SK-N-SH (cell line): ENCODE results near the gene C19orf73. TPM values are rescaled to one million over a fixed set of nuclear protein-coding genes. Genes with fewer than 3 reads are reported as not detected.

Source experiments
- CTCF ChIA-PET: fragments of 300-600, 350-600 bp; formaldehyde crosslinking; extraction: SDS; loops from one replicate; lab custom pipeline; 2021; lab: Yijun Ruan, JAX
- POLR2A ChIA-PET: fragments of 350-600 bp; sonication (Branson Sonifier 250); formaldehyde crosslinking; extraction: SDS; loops from one replicate; lab custom pipeline; 2020; ENCODE audit warnings: antibody characterized with exemption, inconsistent platforms; lab: Yijun Ruan, JAX
- DNase-seq: peaks from one replicate; pipeline ENCODE4 v3.0.0; 2012
- H2AFZ ChIP-seq: fragments of 200-600 bp; sonication (generic); 2 replicates; pipeline ENCODE4 v1.8.1; 2016; ENCODE audit warnings: antibody characterized with exemption, mild to moderate bottlenecking, low read depth
- H3F3A ChIP-seq: fragments of 200-600 bp; sonication (generic); replicated peaks from 2 replicates; pipeline ENCODE3; 2016; ENCODE audit warnings: antibody characterized with exemption, mild to moderate bottlenecking; ENCODE audit not compliant: insufficient read depth
- H3K27ac ChIP-seq, 2 experiments: fragments of 200-500 bp in 1 of 2; fragments of 200-600 bp in 1 of 2; sonication (Bioruptor generic) in 1 of 2; sonication (generic), shearing (Covaris generic) in 1 of 2; 2 replicates each; pipeline versions ENCODE4 v1.5.1 to v1.6.1; 2014 to 2016; ENCODE audit warnings: low read depth in 2 of 2, inconsistent platforms in 1 of 2, low read length in 1 of 2, mild to moderate bottlenecking in 1 of 2, mixed read lengths in 1 of 2
- H3K27me3 ChIP-seq: fragments of 200-600 bp; sonication (generic), shearing (Covaris generic); 2 replicates; pipeline ENCODE4 v1.6.1; 2016; ENCODE audit warnings: mixed run types; ENCODE audit not compliant: insufficient read depth
- H3K36me3 ChIP-seq, 2 experiments: fragments of 200-500 bp in 1 of 2; fragments of 200-600 bp in 1 of 2; sonication (Bioruptor generic) in 1 of 2; sonication (generic) in 1 of 2; replicated peaks in 1 of 2; 2 replicates each; pipeline versions ENCODE3 to v1.5.1; 2014 to 2016; ENCODE audit warnings: low read length in 1 of 2, mild to moderate bottlenecking in 1 of 2; ENCODE audit not compliant: insufficient read depth in 2 of 2, control insufficient read depth in 1 of 2
- H3K4me1 ChIP-seq, 2 experiments: fragments of 200-500 bp in 1 of 2; fragments of 200-600 bp in 1 of 2; sonication (Bioruptor generic) in 1 of 2; sonication (generic), shearing (Covaris generic) in 1 of 2; 2 replicates each; pipeline versions ENCODE4 v1.5.1 to v1.6.1; 2014 to 2016; ENCODE audit warnings: low read depth in 1 of 2, low read length in 1 of 2, mixed run types in 1 of 2; ENCODE audit not compliant: insufficient read depth in 2 of 2, control insufficient read depth in 1 of 2
- H3K4me2 ChIP-seq: fragments of 200-600 bp; sonication (generic), shearing (Covaris generic); 2 replicates; pipeline ENCODE4 v1.6.1; 2017; ENCODE audit warnings: mixed run types
- H3K4me3 ChIP-seq, 2 experiments: fragments of 200-500 bp in 1 of 2; fragments of 200-600 bp in 1 of 2; sonication (Bioruptor generic) in 1 of 2; sonication (generic), shearing (Covaris generic) in 1 of 2; 2 replicates each; pipeline versions ENCODE4 v1.5.1 to v1.8.1; 2014 to 2016; ENCODE audit warnings: low read depth in 2 of 2, inconsistent platforms in 1 of 2, low read length in 1 of 2, mild to moderate bottlenecking in 1 of 2, mixed read lengths in 1 of 2, moderate library complexity in 1 of 2
- H3K79me2 ChIP-seq: fragments of 200-600 bp; sonication (generic); 2 replicates; pipeline ENCODE4 v1.8.1; 2017; ENCODE audit warnings: mild to moderate bottlenecking; ENCODE audit not compliant: insufficient read depth
- H3K9ac ChIP-seq: fragments of 200-600 bp; sonication (generic); 2 replicates; pipeline ENCODE4 v1.6.1; 2017; ENCODE audit warnings: mixed run types
- H3K9me2 ChIP-seq: fragments of 200-600 bp; sonication (generic); 2 replicates; pipeline ENCODE4 v1.6.1; 2017; ENCODE audit warnings: mixed run types
- H3K9me3 ChIP-seq: fragments of 200-600 bp; sonication (generic); 2 replicates; pipeline ENCODE4 v1.6.1; 2017; ENCODE audit warnings: mixed run types, mild to moderate bottlenecking, moderate library complexity
- H4K20me1 ChIP-seq: fragments of 200-600 bp; sonication (generic); 2 replicates; pipeline ENCODE4 v1.6.1; 2017; ENCODE audit warnings: mild to moderate bottlenecking, mixed run types; ENCODE audit not compliant: insufficient read depth
- ELF1 ChIP-seq: IDR thresholded peaks from 2 replicates; pipeline ENCODE4 v1.4.0; 2012
- EP300 ChIP-seq, 2 experiments: IDR thresholded peaks; 2 replicates each; pipeline versions ENCODE4 v1.4.0 to v1.6.1; 2012; ENCODE audit warnings: borderline replicate concordance in 1 of 2, low read depth in 1 of 2, low read length in 1 of 2
- FOSL2 ChIP-seq: IDR thresholded peaks from 2 replicates; pipeline ENCODE4 v1.4.0; 2012; ENCODE audit warnings: low read depth, mild to moderate bottlenecking, moderate library complexity, borderline replicate concordance
- GABPA ChIP-seq: IDR thresholded peaks from 2 replicates; pipeline ENCODE4 v1.4.0; 2012; ENCODE audit warnings: low read depth, mild to moderate bottlenecking
- MXI1 ChIP-seq: IDR thresholded peaks from 2 replicates; pipeline ENCODE4 v1.6.1; 2012; ENCODE audit warnings: mild to moderate bottlenecking, low read depth, low read length, improper control_type of control experiment
- NRF1 ChIP-seq: IDR thresholded peaks from 2 replicates; pipeline ENCODE4 v1.6.1; 2012; ENCODE audit warnings: low read depth, mild to moderate bottlenecking, low read length
- POLR2AphosphoS5 ChIP-seq: IDR thresholded peaks from 2 replicates; pipeline ENCODE4 v1.6.1; 2012; ENCODE audit warnings: low read depth, low read length
- RAD21 ChIP-seq: IDR thresholded peaks from 2 replicates; pipeline ENCODE4 v1.6.1; 2012; ENCODE audit warnings: mild to moderate bottlenecking, low read length
- WGBS: methylation state at CpG from one replicate; pipeline ENCODE4 v1.1.6; 2017; ENCODE audit warnings: low lambda C conversion rate; 5-methylcytosine and 5-hydroxymethylcytosine counted together
- polyA plus RNA-seq, 3 experiments: library from polyadenylated mRNA; depleted of rRNA; stranded (reverse); fragments of >200 nt; gene quantifications; 2 replicates each; pipeline ENCODE4 v1.2.3, GENCODE V29; 2012
- TF ChIP-seq, protein P1 (sequence below): fragments of 200-600 bp; sonication (generic); IDR thresholded peaks from 2 replicates; pipeline ENCODE4 v1.6.1; 2017; ENCODE audit warnings: antibody characterized with exemption, mild to moderate bottlenecking, moderate library complexity
- TF ChIP-seq, protein P2 (sequence below): IDR thresholded peaks from 2 replicates; pipeline ENCODE4 v1.4.0; 2012; ENCODE audit warnings: low read depth
- TF ChIP-seq, protein P3 (sequence below): IDR thresholded peaks from 2 replicates; pipeline ENCODE4 v1.6.1; 2012; ENCODE audit warnings: mild to moderate bottlenecking, low read depth, low read length, moderate library complexity
- TF ChIP-seq, protein P4 (sequence below): IDR thresholded peaks from 2 replicates; pipeline ENCODE4; 2012

The C19orf73 gene, protein sequence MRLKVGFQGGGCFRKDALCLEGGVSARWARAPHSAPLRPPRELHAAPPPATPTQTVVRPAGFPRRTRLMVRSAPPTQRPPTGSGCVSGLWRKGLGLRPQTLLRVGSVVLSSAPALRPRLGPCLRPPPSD
- polyA plus RNA-seq (2012; rRNA removed): 2.6 and 3.0 TPM in 2 replicates
- 1.6 and 2.8 TPM in 2 replicates for polyA plus RNA-seq (2012; cell fraction: cytosol; rRNA removed)
- polyA plus RNA-seq (2012; cell fraction: nucleus; rRNA removed): 3.0 and 4.8 TPM in 2 replicates

DNA sequence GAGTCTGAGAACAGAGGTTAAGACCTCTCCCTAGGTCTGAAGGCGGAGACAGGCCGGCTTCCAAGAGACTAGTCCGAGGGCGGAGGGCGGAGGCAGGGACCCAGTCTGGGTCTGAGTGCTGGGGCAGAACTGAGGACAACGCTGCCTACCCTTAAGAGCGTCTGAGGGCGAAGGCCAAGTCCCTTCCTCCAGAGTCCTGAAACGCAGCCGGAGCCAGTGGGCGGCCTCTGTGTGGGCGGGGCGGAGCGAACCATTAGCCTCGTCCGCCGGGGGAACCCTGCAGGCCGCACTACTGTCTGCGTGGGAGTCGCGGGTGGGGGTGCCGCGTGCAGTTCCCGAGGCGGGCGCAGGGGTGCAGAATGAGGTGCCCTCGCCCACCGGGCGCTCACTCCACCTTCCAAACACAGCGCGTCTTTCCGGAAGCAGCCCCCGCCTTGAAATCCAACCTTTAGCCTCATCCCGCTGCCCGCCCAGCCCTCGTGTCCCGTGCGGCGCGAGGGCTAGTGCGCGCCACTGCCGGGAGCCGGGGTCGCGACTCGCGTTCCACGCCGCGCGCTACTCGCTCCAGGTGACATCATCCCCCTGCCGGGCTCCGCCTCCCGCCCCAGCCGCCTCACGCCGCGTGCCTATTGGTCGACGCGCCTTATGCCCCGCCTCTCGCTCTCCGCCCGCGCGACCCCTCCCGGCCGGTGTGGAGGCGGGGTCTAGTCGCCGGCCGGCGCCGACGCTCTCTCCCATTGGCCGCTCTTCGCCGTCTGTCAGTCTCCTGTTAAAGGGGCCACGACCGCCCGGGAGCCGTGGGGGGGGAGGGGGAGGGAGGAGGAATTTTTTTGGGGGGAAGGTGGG, at the start of gene C19orf73:
Gene C19orf73, minus strand, starts transcription at position 579 of the 846 bp plus-strand sequence. Its CDS starts 121 bp downstream, at position 458.
- H3K27ac ChIP-seq: peak within 1 kb of the TSS; percentile 82 to 93
- no peak for TF ChIP-seq FOSL2
- TF ChIP-seq, protein P1, sequence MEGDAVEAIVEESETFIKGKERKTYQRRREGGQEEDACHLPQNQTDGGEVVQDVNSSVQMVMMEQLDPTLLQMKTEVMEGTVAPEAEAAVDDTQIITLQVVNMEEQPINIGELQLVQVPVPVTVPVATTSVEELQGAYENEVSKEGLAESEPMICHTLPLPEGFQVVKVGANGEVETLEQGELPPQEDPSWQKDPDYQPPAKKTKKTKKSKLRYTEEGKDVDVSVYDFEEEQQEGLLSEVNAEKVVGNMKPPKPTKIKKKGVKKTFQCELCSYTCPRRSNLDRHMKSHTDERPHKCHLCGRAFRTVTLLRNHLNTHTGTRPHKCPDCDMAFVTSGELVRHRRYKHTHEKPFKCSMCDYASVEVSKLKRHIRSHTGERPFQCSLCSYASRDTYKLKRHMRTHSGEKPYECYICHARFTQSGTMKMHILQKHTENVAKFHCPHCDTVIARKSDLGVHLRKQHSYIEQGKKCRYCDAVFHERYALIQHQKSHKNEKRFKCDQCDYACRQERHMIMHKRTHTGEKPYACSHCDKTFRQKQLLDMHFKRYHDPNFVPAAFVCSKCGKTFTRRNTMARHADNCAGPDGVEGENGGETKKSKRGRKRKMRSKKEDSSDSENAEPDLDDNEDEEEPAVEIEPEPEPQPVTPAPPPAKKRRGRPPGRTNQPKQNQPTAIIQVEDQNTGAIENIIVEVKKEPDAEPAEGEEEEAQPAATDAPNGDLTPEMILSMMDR: 0 out of 2 replicates have a peak, but pooled peaks have one; percentile 13
- 0 out of 2 replicates have a peak, but pooled peaks have one; percentile 14 for TF ChIP-seq GABPA
- TF ChIP-seq NRF1: peak; percentile 28; the same call in 1 of the 2 replicates
- TF ChIP-seq, protein P2, sequence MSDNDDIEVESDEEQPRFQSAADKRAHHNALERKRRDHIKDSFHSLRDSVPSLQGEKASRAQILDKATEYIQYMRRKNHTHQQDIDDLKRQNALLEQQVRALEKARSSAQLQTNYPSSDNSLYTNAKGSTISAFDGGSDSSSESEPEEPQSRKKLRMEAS: peak; percentile 97
- TF ChIP-seq POLR2AphosphoS5: peak; percentile 57; the same call in 1 of the 2 replicates
- no peak for TF ChIP-seq EP300 (IDR thresholded peaks at IDR 0.05; ENCODE audit: borderline replicate concordance in 1 of 2, low read depth in 1 of 2, low read length in 1 of 2)
- TF ChIP-seq, protein P3, sequence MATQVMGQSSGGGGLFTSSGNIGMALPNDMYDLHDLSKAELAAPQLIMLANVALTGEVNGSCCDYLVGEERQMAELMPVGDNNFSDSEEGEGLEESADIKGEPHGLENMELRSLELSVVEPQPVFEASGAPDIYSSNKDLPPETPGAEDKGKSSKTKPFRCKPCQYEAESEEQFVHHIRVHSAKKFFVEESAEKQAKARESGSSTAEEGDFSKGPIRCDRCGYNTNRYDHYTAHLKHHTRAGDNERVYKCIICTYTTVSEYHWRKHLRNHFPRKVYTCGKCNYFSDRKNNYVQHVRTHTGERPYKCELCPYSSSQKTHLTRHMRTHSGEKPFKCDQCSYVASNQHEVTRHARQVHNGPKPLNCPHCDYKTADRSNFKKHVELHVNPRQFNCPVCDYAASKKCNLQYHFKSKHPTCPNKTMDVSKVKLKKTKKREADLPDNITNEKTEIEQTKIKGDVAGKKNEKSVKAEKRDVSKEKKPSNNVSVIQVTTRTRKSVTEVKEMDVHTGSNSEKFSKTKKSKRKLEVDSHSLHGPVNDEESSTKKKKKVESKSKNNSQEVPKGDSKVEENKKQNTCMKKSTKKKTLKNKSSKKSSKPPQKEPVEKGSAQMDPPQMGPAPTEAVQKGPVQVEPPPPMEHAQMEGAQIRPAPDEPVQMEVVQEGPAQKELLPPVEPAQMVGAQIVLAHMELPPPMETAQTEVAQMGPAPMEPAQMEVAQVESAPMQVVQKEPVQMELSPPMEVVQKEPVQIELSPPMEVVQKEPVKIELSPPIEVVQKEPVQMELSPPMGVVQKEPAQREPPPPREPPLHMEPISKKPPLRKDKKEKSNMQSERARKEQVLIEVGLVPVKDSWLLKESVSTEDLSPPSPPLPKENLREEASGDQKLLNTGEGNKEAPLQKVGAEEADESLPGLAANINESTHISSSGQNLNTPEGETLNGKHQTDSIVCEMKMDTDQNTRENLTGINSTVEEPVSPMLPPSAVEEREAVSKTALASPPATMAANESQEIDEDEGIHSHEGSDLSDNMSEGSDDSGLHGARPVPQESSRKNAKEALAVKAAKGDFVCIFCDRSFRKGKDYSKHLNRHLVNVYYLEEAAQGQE: 0 out of 2 replicates have a peak, but pooled peaks have one; percentile 51
- TF ChIP-seq RAD21: no peak
- TF ChIP-seq MXI1: peak; percentile 84
- no peak; the same call in 1 of the 2 replicates for TF ChIP-seq ELF1
- TF ChIP-seq, protein P4, sequence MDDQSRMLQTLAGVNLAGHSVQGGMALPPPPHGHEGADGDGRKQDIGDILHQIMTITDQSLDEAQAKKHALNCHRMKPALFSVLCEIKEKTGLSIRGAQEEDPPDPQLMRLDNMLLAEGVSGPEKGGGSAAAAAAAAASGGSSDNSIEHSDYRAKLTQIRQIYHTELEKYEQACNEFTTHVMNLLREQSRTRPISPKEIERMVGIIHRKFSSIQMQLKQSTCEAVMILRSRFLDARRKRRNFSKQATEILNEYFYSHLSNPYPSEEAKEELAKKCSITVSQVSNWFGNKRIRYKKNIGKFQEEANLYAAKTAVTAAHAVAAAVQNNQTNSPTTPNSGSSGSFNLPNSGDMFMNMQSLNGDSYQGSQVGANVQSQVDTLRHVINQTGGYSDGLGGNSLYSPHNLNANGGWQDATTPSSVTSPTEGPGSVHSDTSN: peak; percentile 95
- TF ChIP-seq, all 33 proteins: peak for 8
- no peaks in the 10 kb centered on the region for H4K20me1 ChIP-seq
- peak within 1 kb of the TSS; percentile 72; the same call in 1 of the 2 replicates for H3K9ac ChIP-seq
- DNase-seq: peak; percentile 99
- 2% methylated on average over 23 of the region's 85 CpGs for WGBS
- CTCF ChIA-PET: interaction anchor here (1.0 to 6.2 kb wide), 7 partner anchors 9 to 80 kb away, joined by 3 to 86 read pairs (median 6); no protein-coding TSS in a partner anchor
- H3K27me3 ChIP-seq: no peaks in the 10 kb centered on the region
- peak within 1 kb of the TSS; percentile 88; the same call in 1 of the 2 replicates for H2AFZ ChIP-seq
- POLR2A ChIA-PET: interaction anchor here (0.6 to 1.4 kb wide), 3 partner anchors 32 to 1373 kb away, joined by 3 read pairs; no protein-coding TSS in a partner anchor
- H3K4me1 ChIP-seq: peaks cover 5 to 21% of the 10 kb centered on the region in 2 experiments; a peak in 1 of 4 replicates
- H3K36me3 ChIP-seq: no peaks in the 10 kb centered on the region
- H3K79me2 ChIP-seq: no peaks in the 10 kb centered on the region; the same call in 1 of the 2 replicates
- peak within 1 kb of the TSS; percentile 98 for H3K4me2 ChIP-seq
- H3K9me2 ChIP-seq: no peaks in the 10 kb centered on the region
- peaks cover 15% of the 10 kb centered on the region for H3F3A ChIP-seq
- H3K4me3 ChIP-seq: peak within 1 kb of the TSS; percentile 61 to 69
- no peaks in the 10 kb centered on the region for H3K9me3 ChIP-seq
